GM19467 (cell line): ENCODE results near the gene S100A10.

Experiments used
- ATAC-seq: cut with Tn5 transposase; IDR thresholded peaks from one replicate; pipeline ENCODE4 v1.9.1; 2021; ENCODE audit warnings: mild to moderate bottlenecking, moderate library complexity; ENCODE audit not compliant: unreplicated experiment

Gene S100A10

GRCh38 chr1:151939779-151940178, 53.9 kb downstream of the S100A10 start:
- ATAC-seq = no peak

- ATAC-seq = no peak
Measured at GRCh38 chr1:151939141-151939540, 54.5 kb downstream of the S100A10 start.

GRCh38 chr1:151936653-151937052, 57.0 kb downstream of the S100A10 start:
- ATAC-seq = no peak

- no peak for ATAC-seq
Measured at GRCh38 chr1:151935894-151936602, 57.6 kb downstream of the S100A10 start.

GRCh38 chr1:151935154-151935553, 58.5 kb downstream of the S100A10 start:
- ATAC-seq = no peak

GRCh38 chr1:151934048-151934493, 59.6 kb downstream of the S100A10 start:
- no peak for ATAC-seq
